Activated naive CD4-positive, alpha-beta T cell treated with anti-CD3 and anti-CD28 coated beads, Interleukin-2, amount 10 ng/mL, durations not matched to agents 7 days and 5 days (primary cell): ENCODE measurements around the gene DISP2.
A peak's percentile ranks its signal among the peaks of the same experiment; 100 is the strongest.

ENCODE experiments used
- CTCF ChIA-PET: fragments of 350-600 bp; sonication (Branson Sonifier 250); formaldehyde crosslinking; loops from one replicate; lab custom pipeline; 2021; ENCODE audit warnings: antibody characterized with exemption; lab: Charles Lee
- DNase-seq: peaks from one replicate; pipeline ENCODE4 v3.0.0-alpha.2; 2020
- H3K27ac Mint-ChIP-seq: one replicate; pipeline ENCODE4 v1.8.0; 2021; ENCODE audit warnings: mild to moderate bottlenecking, moderate library complexity, mixed read lengths
- H3K27me3 Mint-ChIP-seq: one replicate; pipeline ENCODE4 v1.8.0; 2021; ENCODE audit warnings: mild to moderate bottlenecking, mixed read lengths
- H3K36me3 Mint-ChIP-seq: one replicate; pipeline ENCODE4 v1.8.0; 2021; ENCODE audit warnings: mixed read lengths
- H3K4me1 Mint-ChIP-seq: one replicate; pipeline ENCODE4 v1.8.0; 2021; ENCODE audit warnings: mixed read lengths
- H3K4me3 Mint-ChIP-seq: one replicate; pipeline ENCODE4 v1.8.0; 2021; ENCODE audit warnings: mild to moderate bottlenecking, moderate library complexity, mixed read lengths
- H3K9me3 Mint-ChIP-seq: one replicate; pipeline ENCODE4 v1.8.0; 2021; ENCODE audit warnings: mixed read lengths

Gene DISP2

DNA sequence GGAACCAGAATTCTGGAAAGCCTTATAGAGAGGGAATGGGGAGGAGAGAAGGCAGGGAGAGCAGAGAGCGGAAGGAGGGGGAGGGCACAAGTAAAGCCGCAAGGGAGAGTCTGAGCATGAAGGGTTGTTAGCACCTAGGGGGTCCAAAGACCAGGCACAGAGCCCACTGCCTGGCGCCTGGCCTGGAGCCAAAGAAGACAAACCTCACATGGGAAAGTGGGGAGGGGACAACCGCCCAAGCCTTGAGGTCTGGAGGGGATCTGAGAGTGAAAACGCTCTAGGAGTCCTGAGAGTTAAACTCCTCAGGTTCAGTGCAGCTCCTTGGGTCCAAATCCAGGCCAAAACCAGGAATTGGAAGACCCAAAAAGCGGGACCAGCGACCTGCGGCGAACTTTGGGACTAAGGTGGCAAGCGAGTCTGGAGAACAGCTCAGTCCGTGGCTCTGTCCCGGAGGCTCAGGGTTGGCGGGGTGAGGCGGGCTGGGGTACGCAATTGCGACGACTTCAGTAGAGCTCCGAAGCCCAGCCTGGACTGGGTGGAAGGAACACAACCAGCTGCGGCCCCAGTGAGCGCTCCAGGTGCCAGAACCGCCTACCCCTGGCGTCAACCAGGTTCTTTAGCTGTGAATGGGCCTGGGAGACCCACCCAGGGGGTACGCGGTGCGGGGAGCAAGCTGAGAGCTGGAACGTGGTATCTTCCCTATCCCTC, 35.3 kb upstream of the DISP2 start:
- CTCF ChIA-PET: interaction anchor here (0.7 to 21.9 kb wide), 12 partner anchors 8 to 98 kb away, joined by 3 to 425 read pairs (median 5); partner anchors contain the start of genes CCDC9B and PLCB2
- Mint-ChIP-seq H3K36me3 (peaks cover 7% of the 10 kb centered on the region), H3K4me3 (peak overlapping the region; percentile 71), H3K4me1 (peaks cover 29% of the 10 kb centered on the region), H3K27me3 (peaks cover 35% of the 10 kb centered on the region), H3K27ac (no peak overlapping the region), H3K9me3 (no peaks in the 10 kb centered on the region)
- DNase-seq: no peak

GRCh38 chr15:40323239-40323952, 34.6 kb upstream of the DISP2 start, which contains the start of gene INAFM2:
Gene INAFM2 (plus strand): TSS chr15:40323692. CDS start chr15:40324056, 364 bp downstream.
- H3K27ac Mint-ChIP-seq: no peak within 1 kb of the TSS
- H3K4me1 Mint-ChIP-seq: peaks cover 29% of the 10 kb centered on the region
- peaks cover 7% of the 10 kb centered on the region for H3K36me3 Mint-ChIP-seq
- peak within 1 kb of the TSS; percentile 71 for H3K4me3 Mint-ChIP-seq
- peaks cover 32% of the 10 kb centered on the region for H3K27me3 Mint-ChIP-seq
- CTCF ChIA-PET: interaction anchor here (0.7 to 21.9 kb wide), 10 partner anchors 8 to 91 kb away, joined by 3 to 425 read pairs (median 5); partner anchors contain the start of genes CCDC9B and PLCB2
- no peaks in the 10 kb centered on the region for H3K9me3 Mint-ChIP-seq
- peak; percentile 94 for DNase-seq

GRCh38 chr15:40323953-40324937, 33.8 kb upstream of the DISP2 start:
- peaks cover 30% of the 10 kb centered on the region for H3K27me3 Mint-ChIP-seq
- H3K4me1 Mint-ChIP-seq: peaks cover 29% of the 10 kb centered on the region
- H3K27ac Mint-ChIP-seq: peak overlapping the region; percentile 21
- peaks cover 7% of the 10 kb centered on the region for H3K36me3 Mint-ChIP-seq
- CTCF ChIA-PET: interaction anchor here (2.4 to 21.9 kb wide), 5 partner anchors 13 to 45 kb away, joined by 9 to 425 read pairs (median 69); partner anchors contain the start of genes CCDC9B and PLCB2
- DNase-seq: peak; percentile 50
- no peaks in the 10 kb centered on the region for H3K9me3 Mint-ChIP-seq
- H3K4me3 Mint-ChIP-seq: peak overlapping the region; percentile 69

- no peak overlapping the region for H3K27ac Mint-ChIP-seq
- H3K27me3 Mint-ChIP-seq: peaks cover 26% of the 10 kb centered on the region
- no peaks in the 10 kb centered on the region for H3K9me3 Mint-ChIP-seq
- H3K4me3 Mint-ChIP-seq: peak overlapping the region; percentile 69
- H3K36me3 Mint-ChIP-seq: peaks cover 7% of the 10 kb centered on the region
- DNase-seq: no peak
- CTCF ChIA-PET: interaction anchor here (1.0 to 5.8 kb wide), 6 partner anchors 12 to 100 kb away, joined by 3 to 104 read pairs (median 6); partner anchors contain the start of gene PLCB2
- H3K4me1 Mint-ChIP-seq: peaks cover 29% of the 10 kb centered on the region
These were observed 32.8 kb upstream of the DISP2 start for GRCh38 chr15:40325188-40325587.

GRCh38 chr15:40325700-40326099, 32.3 kb upstream of the DISP2 start:
- H3K4me1 Mint-ChIP-seq: peaks cover 29% of the 10 kb centered on the region
- CTCF ChIA-PET: interaction anchor here (0.6 to 5.8 kb wide), 7 partner anchors 11 to 441 kb away, joined by 3 to 104 read pairs (median 4); partner anchors contain the start of gene PLCB2
- DNase-seq: no peak
- no peak overlapping the region for H3K4me3 Mint-ChIP-seq
- H3K9me3 Mint-ChIP-seq: no peaks in the 10 kb centered on the region
- H3K27ac Mint-ChIP-seq: no peak overlapping the region
- peaks cover 24% of the 10 kb centered on the region for H3K27me3 Mint-ChIP-seq
- H3K36me3 Mint-ChIP-seq: peaks cover 7% of the 10 kb centered on the region

DNA sequence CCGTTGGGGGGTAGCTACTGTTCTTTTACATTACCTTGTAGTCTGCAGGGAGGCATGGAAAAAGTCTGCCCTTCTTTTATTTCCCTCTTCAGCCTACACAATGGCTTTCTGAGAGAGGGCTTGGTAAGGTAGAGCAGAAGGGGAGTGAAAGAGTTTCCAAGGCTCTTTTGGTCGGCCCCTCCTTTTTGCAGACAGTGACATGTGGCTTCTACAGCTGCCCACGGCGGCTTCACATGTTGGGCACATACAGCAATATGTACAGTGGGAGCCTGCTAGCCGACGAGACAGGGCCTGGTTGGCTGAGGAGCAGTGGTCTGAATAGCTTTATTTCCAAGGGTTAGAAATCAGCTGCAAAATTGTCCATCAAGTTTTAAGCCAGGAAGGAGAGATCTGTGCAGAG, 30.6 kb upstream of the DISP2 start:
- H3K9me3 Mint-ChIP-seq: no peaks in the 10 kb centered on the region
- no peak overlapping the region for H3K27ac Mint-ChIP-seq
- H3K36me3 Mint-ChIP-seq: peaks cover 7% of the 10 kb centered on the region
- no peak overlapping the region for H3K4me3 Mint-ChIP-seq
- DNase-seq: no peak
- CTCF ChIA-PET: interaction anchor here (1.1 to 5.8 kb wide), 7 partner anchors 10 to 95 kb away, joined by 3 to 104 read pairs (median 8); partner anchors contain the start of gene PLCB2
- H3K27me3 Mint-ChIP-seq: peaks cover 28% of the 10 kb centered on the region
- peaks cover 19% of the 10 kb centered on the region for H3K4me1 Mint-ChIP-seq

DNA sequence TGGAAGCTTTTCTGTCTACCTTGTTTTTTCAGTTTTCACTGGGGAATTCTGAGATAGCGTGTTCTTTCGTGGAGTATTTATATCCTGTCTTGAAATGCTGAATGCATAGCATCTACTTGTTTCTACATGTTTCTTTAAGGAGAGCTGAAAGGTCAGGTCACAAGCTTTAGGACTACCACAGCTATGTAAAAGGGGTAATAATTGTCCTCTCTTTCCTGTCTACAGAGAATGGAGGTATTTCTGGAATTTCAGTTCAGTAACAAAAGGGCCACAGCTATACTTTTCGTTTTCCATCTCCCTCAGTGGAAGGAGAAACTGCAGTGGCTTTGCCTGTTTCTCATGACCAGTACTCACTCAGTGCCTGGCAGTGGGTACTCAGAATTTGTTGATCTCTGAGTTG, 29.8 kb upstream of the DISP2 start:
- Mint-ChIP-seq H3K27ac (no peak overlapping the region), H3K4me1 (peaks cover 19% of the 10 kb centered on the region), H3K9me3 (no peaks in the 10 kb centered on the region), H3K4me3 (no peak overlapping the region), H3K27me3 (peaks cover 27% of the 10 kb centered on the region), H3K36me3 (peaks cover 7% of the 10 kb centered on the region)
- no peak for DNase-seq
- CTCF ChIA-PET: interaction anchor here (0.8 to 5.8 kb wide), 8 partner anchors 9 to 94 kb away, joined by 3 to 104 read pairs (median 6); no protein-coding TSS in a partner anchor

- H3K36me3 Mint-ChIP-seq: peaks cover 7% of the 10 kb centered on the region
- H3K4me3 Mint-ChIP-seq: no peak overlapping the region
- no peak overlapping the region for H3K27ac Mint-ChIP-seq
- DNase-seq: no peak
- peaks cover 25% of the 10 kb centered on the region for H3K27me3 Mint-ChIP-seq
- CTCF ChIA-PET: interaction anchor here (0.8 to 5.8 kb wide), 9 partner anchors 8 to 50 kb away, joined by 3 to 104 read pairs (median 5); no protein-coding TSS in a partner anchor
- H3K9me3 Mint-ChIP-seq: no peaks in the 10 kb centered on the region
- H3K4me1 Mint-ChIP-seq: peaks cover 21% of the 10 kb centered on the region
These were observed 29.3 kb upstream of the DISP2 start for GRCh38 chr15:40328751-40329150.

DNA sequence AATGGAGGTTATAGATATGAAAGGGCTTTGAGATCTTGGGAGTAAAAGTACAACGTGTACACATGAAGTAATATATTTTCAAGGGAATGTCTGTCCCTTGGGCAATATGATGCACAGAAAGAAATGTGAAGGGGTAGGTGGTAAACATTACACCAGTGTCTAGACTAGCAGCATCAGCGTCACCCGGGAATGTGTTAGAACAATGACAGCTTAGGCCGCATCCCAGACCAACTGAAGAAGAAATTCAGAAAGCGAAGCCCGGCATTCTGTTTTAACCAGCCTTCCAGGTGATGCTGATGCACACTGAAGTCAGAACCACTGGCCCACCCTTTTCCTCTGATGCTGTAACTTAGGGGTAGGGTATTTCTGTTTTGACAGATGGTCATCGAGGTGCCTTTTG, 28.2 kb upstream of the DISP2 start:
- Mint-ChIP-seq H3K4me1 (peaks cover 29% of the 10 kb centered on the region), H3K36me3 (peaks cover 7% of the 10 kb centered on the region), H3K27me3 (peaks cover 21% of the 10 kb centered on the region), H3K4me3 (no peak overlapping the region), H3K27ac (no peak overlapping the region), H3K9me3 (no peaks in the 10 kb centered on the region)
- CTCF ChIA-PET: interaction anchor here (1.1 to 5.8 kb wide), 5 partner anchors 7 to 51 kb away, joined by 3 to 104 read pairs (median 3); no protein-coding TSS in a partner anchor
- DNase-seq: no peak

- Mint-ChIP-seq H3K27me3 (peaks cover 15% of the 10 kb centered on the region), H3K9me3 (no peaks in the 10 kb centered on the region), H3K36me3 (peaks cover 2% of the 10 kb centered on the region), H3K27ac (no peak overlapping the region), H3K4me1 (peaks cover 26% of the 10 kb centered on the region), H3K4me3 (no peak overlapping the region)
- CTCF ChIA-PET: interaction anchor here (1.1 kb wide), 1 partner anchor 14 kb away, joined by 3 read pairs; no protein-coding TSS in a partner anchor
- no peak for DNase-seq
These were observed 27.6 kb upstream of the DISP2 start for GRCh38 chr15:40330368-40330836.

- no peaks in the 10 kb centered on the region for H3K36me3 Mint-ChIP-seq
- no peaks in the 10 kb centered on the region for H3K9me3 Mint-ChIP-seq
- no peak for DNase-seq
- H3K27me3 Mint-ChIP-seq: peaks cover 13% of the 10 kb centered on the region
- H3K4me3 Mint-ChIP-seq: no peak overlapping the region
- H3K27ac Mint-ChIP-seq: no peak overlapping the region
- CTCF ChIA-PET: interaction anchor here (1.1 to 14.2 kb wide), 3 partner anchors 10 to 18 kb away, joined by 3 to 425 read pairs (median 6); partner anchors contain the start of genes CCDC9B, INAFM2 and PLCB2
- H3K4me1 Mint-ChIP-seq: peaks cover 26% of the 10 kb centered on the region
These were observed 27.0 kb upstream of the DISP2 start for GRCh38 chr15:40331026-40331425.

DNA sequence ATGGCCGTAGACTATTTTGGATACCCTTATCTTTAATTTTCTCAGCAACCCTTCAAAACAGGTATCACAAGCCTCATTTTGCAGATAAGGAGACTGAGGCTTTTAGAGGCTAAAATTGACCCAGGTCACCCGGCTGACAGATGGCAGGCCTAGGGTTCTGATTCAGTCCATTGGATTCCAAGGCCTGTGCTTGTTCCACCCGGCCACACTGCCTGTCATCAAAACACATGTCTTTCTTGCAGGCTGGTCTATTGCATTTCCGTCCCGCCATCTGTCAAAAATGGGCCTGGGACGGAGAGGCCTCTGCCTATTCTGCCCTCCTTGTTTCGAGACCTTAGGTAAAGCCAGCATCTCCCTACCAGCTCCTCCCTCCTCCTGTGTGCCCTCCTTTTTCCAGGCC, 26.4 kb upstream of the DISP2 start:
- Mint-ChIP-seq H3K27ac (no peak overlapping the region), H3K4me1 (peaks cover 26% of the 10 kb centered on the region), H3K4me3 (no peak overlapping the region), H3K9me3 (no peaks in the 10 kb centered on the region), H3K36me3 (no peaks in the 10 kb centered on the region), H3K27me3 (peaks cover 13% of the 10 kb centered on the region)
- DNase-seq: no peak
- CTCF ChIA-PET: interaction anchor here (1.4 to 14.2 kb wide), 3 partner anchors 9 to 18 kb away, joined by 6 to 425 read pairs (median 6); partner anchors contain the start of genes CCDC9B, INAFM2 and PLCB2
